GM12878 (cell line): Measurements from ENCODE around the gene RSPH9. TPM values are rescaled to one million over a fixed set of nuclear protein-coding genes. Genes with fewer than 3 reads are reported as not detected.

Experiments
- ATAC-seq: fragments of 200-7000 bp; cut with Tn5 transposase; 3 replicates; pipeline ENCODE4 v1.9.1; 2020; ENCODE audit warnings: mild to moderate bottlenecking, moderate library complexity
- BruUV-seq: library from RNA; stranded (reverse); fragments of 400-500 nt; replicated peaks from 2 replicates; lab custom pipeline; 2021; lab: Mats Ljungman, UMichigan
- CTCF ChIA-PET: fragments of 300-600 bp; sonication (Branson Sonifier 250); formaldehyde crosslinking; extraction: SDS; loops from one replicate; lab custom pipeline; 2021; ENCODE audit warnings: inconsistent platforms; lab: Yijun Ruan, JAX
- POLR2A ChIA-PET: fragments of 350-600 bp; formaldehyde crosslinking; extraction: SDS; loops from one replicate; lab custom pipeline; 2021; ENCODE audit warnings: inconsistent platforms; lab: Charles Lee
- RAD21 ChIA-PET: fragments of 300-600 bp; sonication (Branson Sonifier 250); formaldehyde crosslinking; loops from one replicate; lab custom pipeline; 2023; ENCODE audit warnings: antibody characterized with exemption; ENCODE audit not compliant: unreplicated experiment; lab: Charles Lee
- SMC1A ChIA-PET: fragments of 300-600 bp; sonication (Branson Sonifier 250); formaldehyde crosslinking; loops from one replicate; lab custom pipeline; 2023; ENCODE audit not compliant: unreplicated experiment, uncharacterized antibody; lab: Charles Lee
- DNase-seq: peaks from one replicate; pipeline ENCODE4 v3.0.0-alpha.2; 2011; ENCODE audit warnings: low read depth, low spot score
- FAIRE-seq: peaks from 3 replicates; lab custom pipeline; 2011; peaks lifted over from hg19 to GRCh38; lab: Jason Lieb, UNC
- H2AFZ ChIP-seq: 2 replicates; pipeline ENCODE4 v1.6.0; 2011; ENCODE audit warnings: low read depth, low read length, control low read depth; ENCODE audit not compliant: control insufficient read depth
- H3K27ac ChIP-seq: 2 replicates; pipeline ENCODE4 v1.5.1; 2011; ENCODE audit warnings: control low read depth; ENCODE audit not compliant: control insufficient read depth, insufficient read depth
- H3K27me3 ChIP-seq, 2 experiments: replicated peaks in 1 of 2; 2 replicates each; pipeline versions ENCODE4 v1.6.0 to v1.6.1; 2011; ENCODE audit warnings: low read length in 1 of 2; ENCODE audit not compliant: control insufficient read depth in 2 of 2, insufficient read depth in 2 of 2
- H3K36me3 ChIP-seq, 2 experiments: 2 replicates each; pipeline ENCODE4 v1.5.1; 2011; ENCODE audit warnings: low read length in 1 of 2; ENCODE audit not compliant: control insufficient read depth in 2 of 2, insufficient read depth in 2 of 2
- H3K4me1 ChIP-seq: 2 replicates; pipeline ENCODE4 v1.6.1; 2011; ENCODE audit warnings: mild to moderate bottlenecking, low read length, moderate library complexity, mixed read lengths; ENCODE audit not compliant: control insufficient read depth, insufficient read depth
- H3K4me2 ChIP-seq: 2 replicates; pipeline ENCODE4 v1.6.0; 2011; ENCODE audit warnings: control low read depth; ENCODE audit not compliant: control insufficient read depth, insufficient read depth
- H3K4me3 ChIP-seq: fragments of 200-600 bp; sonication (generic); 2 replicates; pipeline ENCODE4 v1.5.1; 2016
- H3K79me2 ChIP-seq: 2 replicates; pipeline ENCODE4 v1.6.0; 2011; ENCODE audit warnings: low read length; ENCODE audit not compliant: control insufficient read depth, insufficient read depth
- H3K9ac ChIP-seq: 2 replicates; pipeline ENCODE4 v1.8.0; 2011; ENCODE audit warnings: low read length, control low read depth, mixed read lengths; ENCODE audit not compliant: control insufficient read depth, insufficient read depth
- H3K9me3 ChIP-seq: replicated peaks from 3 replicates; pipeline ENCODE4 v1.5.1; 2011; ENCODE audit warnings: mild to moderate bottlenecking, low read length; ENCODE audit not compliant: control insufficient read depth, insufficient read depth
- H4K20me1 ChIP-seq: 2 replicates; pipeline ENCODE4 v1.6.0; 2011; ENCODE audit not compliant: control insufficient read depth, insufficient read depth
- BACH1 ChIP-seq: fragments of 450-650 bp; IDR thresholded peaks from 2 replicates; pipeline ENCODE4 v1.6.1; 2017; ENCODE audit warnings: mild to moderate bottlenecking, borderline replicate concordance
- CEBPB ChIP-seq, 2 experiments: fragments of 150-350 bp in 1 of 2; IDR thresholded peaks; 2 replicates each; pipeline ENCODE4 v1.6.1; 2012 to 2014; ENCODE audit warnings: low read depth in 2 of 2, low read length in 2 of 2, borderline replicate concordance in 1 of 2, inconsistent platforms in 1 of 2
- CHD1 ChIP-seq: IDR thresholded peaks from 2 replicates; pipeline ENCODE4 v1.6.1; 2012; ENCODE audit warnings: low read depth, low read length, improper control_type of control experiment
- CUX1 ChIP-seq: IDR thresholded peaks from 2 replicates; pipeline ENCODE4 v1.6.1; 2012; ENCODE audit warnings: improper control_type of control experiment, low read depth, low read length; ENCODE audit not compliant: insufficient replicate concordance
- HDAC6 ChIP-seq: fragments of 200-600 bp; sonication (generic); IDR thresholded peaks from one replicate; pipeline ENCODE4 v1.8.0; 2017; ENCODE audit warnings: antibody characterized with exemption; ENCODE audit not compliant: unreplicated experiment
- TARDBP ChIP-seq: IDR thresholded peaks from 2 replicates; pipeline ENCODE4 v1.6.1; 2016; ENCODE audit warnings: borderline replicate concordance
- WGBS: methylation state at CpG from one replicate; pipeline ENCODE4 v1.1.6; 2016; ENCODE audit warnings: low lambda C conversion rate; ENCODE audit not compliant: insufficient replicate concordance, insufficient coverage; ENCODE audit errors: missing lambda C conversion rate; 5-methylcytosine and 5-hydroxymethylcytosine counted together
- in situ Hi-C: fragments of 300-500 bp; cut with MboI; formaldehyde crosslinking; loops from 9 replicates; pipeline ENCODE4 v1.14.3; 2018; ENCODE audit warnings: mixed read lengths
- intact Hi-C: fragments of 100-400 bp; cut with micrococcal nuclease; formaldehyde crosslinking; loops from one replicate; pipeline ENCODE4 v1.14.2; 2022; ENCODE audit not compliant: unreplicated experiment
- polyA plus RNA-seq, 11 experiments: library from polyadenylated mRNA; depleted of rRNA in 4 of 11; unstranded in 6 of 11; stranded (reverse) in 5 of 11; fragments of >200 nt; fragmentation: Nextera tagmentation in 4 of 11; fragmentation: Illumina TruSeq in 1 of 11; extraction: Ambion mirVana in 4 of 11; extraction: Trizol in 1 of 11; gene quantifications; 1 replicate in 1 of 11; 2 replicates in 10 of 11; pipeline versions ENCODE4 v1.2.1 to v1.2.3, GENCODE V29; 2011 to 2016; ENCODE audit warnings: inconsistent platforms in 2 of 11, missing spikeins in 2 of 11, low read depth in 1 of 11
- total RNA-seq, 4 experiments: library from RNA; depleted of rRNA in 3 of 4; stranded (reverse); fragments of >200 nt in 3 of 4; fragmentation: Illumina TruSeq in 1 of 4; extraction: Trizol in 1 of 4; gene quantifications; 2 replicates each; pipeline versions ENCODE4 v1.2.1 to v1.2.3, GENCODE V29; 2013 to 2021

RSPH9 gene
- total and polyA plus RNA-seq, 10 of the 15 experiments (the other 5 are each of a cell fraction or from before 2014, with no cell fraction given), result 0.26 to 0.63 (median 0.36) TPM; not detected in 6

- peaks cover 16 to 22% of the 10 kb centered on the region in 2 experiments; a peak in 3 of 4 replicates for H3K36me3 ChIP-seq
- peaks cover 40% of the 10 kb centered on the region for H3K79me2 ChIP-seq
- in situ Hi-C loops, result no loop called here
- FAIRE-seq (no peak), DNase-seq (no peak), ATAC-seq (no peak)
- intact Hi-C loops, result no loop called here
- no peaks in the 10 kb centered on the region for H3K9me3 ChIP-seq
- RAD21 ChIA-PET, result no interaction called here
- no peak overlapping the region for H3K9ac ChIP-seq
- SMC1A ChIA-PET, result no interaction called here
- POLR2A ChIA-PET, result interaction anchor here (0.5 kb wide), 1 partner anchor 297 kb away, joined by 3 read pairs; no protein-coding TSS in a partner anchor
- no peak overlapping the region for H3K4me2 ChIP-seq
- TF ChIP-seq CEBPB (IDR thresholded peaks at IDR 0.05; ENCODE audit: borderline replicate concordance in 1 of 2, low read depth in 2 of 2, low read length in 2 of 2) (no peak), HDAC6 (no peak), TARDBP (no peak), BACH1 (no peak), CUX1 (no peak), CHD1 (no peak)
- H2AFZ ChIP-seq, result no peak overlapping the region
- H3K4me3 ChIP-seq, result no peak overlapping the region
- no peaks in the 10 kb centered on the region for H4K20me1 ChIP-seq
- no peak overlapping the region for H3K27ac ChIP-seq
- CTCF ChIA-PET, result interaction anchor here (0.6 to 1.8 kb wide), 4 partner anchors 73 to 759 kb away, joined by 3 to 5 read pairs (median 3); no protein-coding TSS in a partner anchor
- BruUV-seq, result no TSS peak
- WGBS, result 96% methylated on average over 11 of the region's 11 CpGs
- peaks cover 10% of the 10 kb centered on the region for H3K4me1 ChIP-seq
- no peaks in the 10 kb centered on the region for H3K27me3 ChIP-seq
Observed at GRCh38 chr6:43680308-43681200, 35.7 kb downstream of the RSPH9 start.
